ENCODE measurements around the gene CELF3. TPM values are rescaled to one million over a fixed set of nuclear protein-coding genes. Genes with fewer than 3 reads are reported as not detected.
"Not testable (repeated sequence)": the region's sequence is repeated elsewhere in the genome, so short reads cannot be mapped to it uniquely, and the experiment has no call there.

CELF3 gene
- total RNA-seq, 1 experiment from 2014 or later: not detected

GRCh38 chr1:151670036-151670675, 46.4 kb downstream of the CELF3 start:
- in situ Hi-C loops (cut with HindIII; ENCODE audit: low pct_unique_long_range_greater_than_20kb, low sequenced_read_pairs): not testable (repeated sequence)

GRCh38 chr1:151668090-151668489, 48.5 kb downstream of the CELF3 start:
- in situ Hi-C loops (cut with HindIII; ENCODE audit: low pct_unique_long_range_greater_than_20kb, low sequenced_read_pairs): no loop called here
- no peak for DNase-seq (ENCODE audit: low read depth, low spot score)

More at GRCh38 chr1:151670036-151670675, 46.4 kb downstream of the CELF3 start:
- not testable (repeated sequence) for DNase-seq (ENCODE audit: low read depth, low spot score)

GRCh38 chr1:151661751-151662150, 54.9 kb downstream of the CELF3 start:
- no peak for DNase-seq (ENCODE audit: low read depth, low spot score)
- in situ Hi-C loops (cut with HindIII; ENCODE audit: low pct_unique_long_range_greater_than_20kb, low sequenced_read_pairs): no loop called here

GRCh38 chr1:151655371-151655770, 61.2 kb downstream of the CELF3 start:
- in situ Hi-C loops (cut with HindIII; ENCODE audit: low pct_unique_long_range_greater_than_20kb, low sequenced_read_pairs): no loop called here
- no peak for DNase-seq (ENCODE audit: low read depth, low spot score)

- in situ Hi-C loops (cut with HindIII; ENCODE audit: low pct_unique_long_range_greater_than_20kb, low sequenced_read_pairs): no loop called here
- no peak for DNase-seq (ENCODE audit: low read depth, low spot score)
Measured at GRCh38 chr1:151653397-151653796, 63.2 kb downstream of the CELF3 start.

Small RNA genes lying within 50 kb of the gene (small RNA-seq; reads per million reads assigned to genes)
- 0 reads per million in 2 experiments for gene RNU6-662P

Other genes with a start within 250 kb of the CELF3 start
- gene CGN, start 205.4 kb downstream of the CELF3 start, total RNA-seq (2014; rRNA removed; shearing (Covaris generic)): 1.9 and 2.7 TPM in 2 replicates
- 4.2 and 7.1 TPM in 2 replicates for gene TUFT1, start 176.5 kb downstream of the CELF3 start, total RNA-seq (2014; rRNA removed; shearing (Covaris generic))
- 30.4 and 31.9 TPM in 2 replicates for gene SNX27, start 104.8 kb downstream of the CELF3 start, total RNA-seq (2014; rRNA removed; shearing (Covaris generic))
- gene RIIAD1, start 4.7 kb upstream of the CELF3 start, total RNA-seq (2014; rRNA removed; shearing (Covaris generic)): 0.85 TPM in 1 of 2 replicates, not detected in the other
- gene MRPL9, start 46.7 kb upstream of the CELF3 start, total RNA-seq (2014; rRNA removed; shearing (Covaris generic)): 132 and 137 TPM in 2 replicates
- gene TDRKH, start 73.7 kb upstream of the CELF3 start, total RNA-seq (2014; rRNA removed; shearing (Covaris generic)): 7.7 and 10.9 TPM in 2 replicates
- gene LINGO4, start 88.6 kb upstream of the CELF3 start, total RNA-seq (2014; rRNA removed; shearing (Covaris generic)): not detected in 2 replicates
- gene RORC, start 115.0 kb upstream of the CELF3 start, total RNA-seq (2014; rRNA removed; shearing (Covaris generic)): 0.03 TPM in 1 of 2 replicates, not detected in the other
- 0.45 and 0.77 TPM in 2 replicates for gene C2CD4D, start 123.0 kb upstream of the CELF3 start, total RNA-seq (2014; rRNA removed; shearing (Covaris generic))
- not detected in 2 replicates for gene THEM5, start 136.9 kb upstream of the CELF3 start, total RNA-seq (2014; rRNA removed; shearing (Covaris generic))
- gene THEM4, start 192.7 kb upstream of the CELF3 start, total RNA-seq (2014; rRNA removed; shearing (Covaris generic)): 117 and 125 TPM in 2 replicates

All from SK-MEL-5 (cell line).